AG04450 (cell line): Measurements from ENCODE around the gene CPSF4. TPM values are rescaled to one million over a fixed set of nuclear protein-coding genes. Genes with fewer than 3 reads are reported as not detected.

Experiments used
- CTCF ChIA-PET: fragments of 300-600, 350-600 bp; formaldehyde crosslinking; extraction: SDS; loops from one replicate; lab custom pipeline; 2022; ENCODE audit warnings: antibody characterized with exemption, inconsistent platforms; lab: Charles Lee
- POLR2A ChIA-PET: fragments of 350-600 bp; formaldehyde crosslinking; extraction: SDS; loops from one replicate; lab custom pipeline; 2021; ENCODE audit warnings: antibody characterized with exemption, inconsistent platforms; lab: Yijun Ruan, JAX
- DNase-seq: peaks from one replicate; pipeline ENCODE4 v3.0.0-alpha.2; 2011; ENCODE audit warnings: low read depth, low spot score
- H3K27ac ChIP-seq: one replicate; pipeline ENCODE4 v1.5.1; 2012; ENCODE audit warnings: low read depth, low read length, control low read depth
- H3K27me3 ChIP-seq: one replicate; pipeline ENCODE4 v1.6.0; 2012; ENCODE audit warnings: low read length; ENCODE audit not compliant: control insufficient read depth, insufficient read depth
- H3K4me3 ChIP-seq: 2 replicates; pipeline ENCODE4 v1.5.1; 2011; ENCODE audit warnings: mild to moderate bottlenecking, low read depth, low read length, control low read depth
- H3K9me3 ChIP-seq: 2 replicates; pipeline ENCODE4 v1.5.1; 2012; ENCODE audit warnings: low read length; ENCODE audit not compliant: control insufficient read depth, insufficient read depth
- CTCF ChIP-seq: IDR thresholded peaks from 2 replicates; pipeline ENCODE4 v1.5.1; 2011; ENCODE audit warnings: low read depth, low read length, control low read depth, inconsistent platforms
- polyA plus RNA-seq: library from polyadenylated mRNA; depleted of rRNA; stranded (reverse); fragments of >200 nt; gene quantifications from 2 replicates; pipeline ENCODE4 v1.2.3, GENCODE V29; 2011

Gene CPSF4
- polyA plus RNA-seq, 1 experiment: 27.6 TPM

GRCh38 chr7:99476107-99476506 lies 37.4 kb downstream of the CPSF4 start:
- Histone ChIP-seq H3K27me3 (no peaks in the 10 kb centered on the region), H3K27ac (no peak overlapping the region), H3K9me3 (no peaks in the 10 kb centered on the region; the same call in 1 of the 2 replicates), H3K4me3 (no peak overlapping the region)
- no peak for TF ChIP-seq CTCF
- ChIA-PET CTCF (no interaction called here), POLR2A (interaction anchor here (0.6 to 0.7 kb wide), 2 partner anchors 64 to 105 kb away, joined by 3 to 8 read pairs; no protein-coding TSS in a partner anchor)
- no peak for DNase-seq

- no peak for DNase-seq
- CTCF ChIA-PET: no interaction called here
- Histone ChIP-seq H3K27ac (no peak overlapping the region), H3K27me3 (no peaks in the 10 kb centered on the region), H3K4me3 (no peak overlapping the region), H3K9me3 (no peaks in the 10 kb centered on the region)
- no peak for TF ChIP-seq CTCF
- POLR2A ChIA-PET: no interaction called here
These were observed 40.0 kb downstream of the CPSF4 start for GRCh38 chr7:99478464-99479440.

GRCh38 chr7:99485094-99485493 lies 46.4 kb downstream of the CPSF4 start:
- CTCF ChIA-PET: no interaction called here
- POLR2A ChIA-PET: no interaction called here
- no peak for DNase-seq

GRCh38 chr7:99489235-99489634 lies 50.5 kb downstream of the CPSF4 start:
- CTCF ChIA-PET: no interaction called here
- no peaks in the 10 kb centered on the region for H3K27me3 ChIP-seq
- TF ChIP-seq CTCF: no peak
- no peak for DNase-seq
- peaks cover 22% of the 10 kb centered on the region for H3K9me3 ChIP-seq
- H3K4me3 ChIP-seq: no peak overlapping the region
- no peak overlapping the region for H3K27ac ChIP-seq
- POLR2A ChIA-PET: no interaction called here

More at GRCh38 chr7:99485094-99485493, 46.4 kb downstream of the CPSF4 start:
- no peaks in the 10 kb centered on the region; the same call in 1 of the 2 replicates for H3K9me3 ChIP-seq
- no peak for TF ChIP-seq CTCF
- H3K27me3 ChIP-seq: no peaks in the 10 kb centered on the region
- H3K27ac ChIP-seq: no peak overlapping the region
- no peak overlapping the region for H3K4me3 ChIP-seq

GRCh38 chr7:99490878-99491277 lies 52.1 kb downstream of the CPSF4 start:
- H3K27me3 ChIP-seq: no peaks in the 10 kb centered on the region
- CTCF ChIA-PET: interaction anchor here (0.6 kb wide), 1 partner anchor 386 kb away, joined by 3 read pairs; the partner anchor contains the start of gene OR2AE1
- H3K4me3 ChIP-seq: no peak overlapping the region
- peaks cover 38% of the 10 kb centered on the region for H3K9me3 ChIP-seq
- POLR2A ChIA-PET: interaction anchor here (1.2 kb wide), 1 partner anchor 67 kb away, joined by 3 read pairs; no protein-coding TSS in a partner anchor
- no peak for TF ChIP-seq CTCF
- no peak for DNase-seq
- no peak overlapping the region for H3K27ac ChIP-seq
